ENCODE results near the gene IL17REL.

DNA sequence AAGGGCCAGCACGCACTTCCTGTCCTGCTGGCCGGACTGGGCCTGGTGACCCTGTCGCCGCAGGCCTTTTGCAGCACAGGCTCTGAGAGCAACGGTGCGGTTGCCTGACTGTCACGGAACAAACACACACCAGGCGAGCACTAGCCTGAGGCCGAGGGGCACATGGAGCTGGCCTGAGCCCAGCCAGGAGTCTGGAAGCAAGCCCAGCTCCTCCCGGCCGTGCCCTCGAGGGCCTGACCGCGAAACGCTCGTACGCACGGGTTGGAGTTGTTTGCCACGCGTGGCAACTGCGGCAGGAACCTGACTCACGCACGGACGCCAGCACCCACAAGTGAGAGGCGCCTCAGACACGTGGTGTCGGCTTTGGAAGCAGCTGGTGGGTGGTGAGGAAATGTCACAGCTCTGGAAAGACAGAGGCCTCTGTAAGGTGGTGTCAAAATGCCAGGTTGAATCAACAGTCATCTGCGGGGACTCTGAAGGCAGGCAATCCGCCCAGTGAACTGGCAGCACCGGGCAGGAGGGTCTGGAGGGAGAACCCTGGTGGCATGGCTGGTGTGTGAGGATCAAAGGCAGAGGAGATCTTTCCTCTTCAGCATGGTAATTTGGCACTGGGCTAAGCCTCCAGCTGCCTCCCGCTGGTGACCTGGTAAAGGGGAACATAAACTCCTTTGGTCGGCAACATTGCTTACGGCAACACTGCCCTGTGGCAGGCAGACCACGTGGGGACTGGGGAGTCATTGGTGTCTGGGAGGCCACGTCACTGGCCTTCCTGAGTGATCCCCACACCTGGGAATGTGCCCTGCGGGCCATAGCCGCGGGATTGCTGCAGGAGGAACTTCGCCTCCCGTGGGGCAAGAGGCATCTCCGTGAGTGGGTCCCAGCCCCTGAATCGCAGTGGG is 15.3 kb upstream of the IL17REL start:
- TF ChIP-seq POLR2AphosphoS5 (IDR thresholded peaks at IDR 0.05; ENCODE audit: low read depth, low read length) (no peak), TAF1 (IDR thresholded peaks at IDR 0.05; ENCODE audit: borderline replicate concordance, insufficient read depth, low read length) (no peak), SIN3A (IDR thresholded peaks at IDR 0.05; ENCODE audit: borderline replicate concordance, insufficient read depth, low read length) (no peak), REST (IDR thresholded peaks at IDR 0.05; ENCODE audit: insufficient read depth in 1 of 2, low read depth in 2 of 2, low read length in 2 of 2) (no peak)

All from PFSK-1 (cell line).